ENCODE data around the gene DNAJA3.

The DNAJA3 gene

DNA sequence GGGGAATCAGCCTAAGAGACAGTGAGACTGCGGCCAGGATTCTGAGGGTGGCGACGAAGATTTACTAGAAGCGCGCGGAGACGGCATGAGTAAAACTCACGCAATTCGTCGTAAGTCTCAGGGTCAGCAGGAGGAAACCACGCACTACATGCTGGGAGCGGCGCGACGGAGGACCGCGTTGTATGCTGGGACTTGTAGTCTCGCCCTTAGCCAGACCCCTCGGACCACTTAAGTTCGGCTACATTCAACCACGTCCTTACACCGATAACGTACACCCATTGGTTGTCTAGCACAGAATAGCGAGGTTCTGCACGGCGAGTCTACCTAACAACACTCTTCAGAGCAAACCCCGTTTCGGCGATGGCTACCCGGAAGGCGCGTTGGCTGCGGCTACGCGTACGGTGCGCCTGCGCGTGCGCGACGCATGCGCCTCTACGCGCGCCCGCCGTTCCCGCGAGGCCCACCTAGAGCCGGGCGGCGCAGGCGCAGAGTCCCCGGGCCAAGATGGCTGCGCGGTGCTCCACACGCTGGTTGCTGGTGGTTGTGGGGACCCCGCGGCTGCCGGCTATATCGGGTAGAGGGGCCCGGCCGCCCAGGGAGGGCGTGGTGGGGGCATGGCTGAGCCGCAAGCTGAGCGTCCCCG, at the start of gene DNAJA3:
Gene DNAJA3 (plus strand): TSS at position 491 of the 643 bp plus-strand sequence. CDS start 14 bp downstream, at position 505.
- peak; percentile 85 to 88 for DNase-seq

DNA sequence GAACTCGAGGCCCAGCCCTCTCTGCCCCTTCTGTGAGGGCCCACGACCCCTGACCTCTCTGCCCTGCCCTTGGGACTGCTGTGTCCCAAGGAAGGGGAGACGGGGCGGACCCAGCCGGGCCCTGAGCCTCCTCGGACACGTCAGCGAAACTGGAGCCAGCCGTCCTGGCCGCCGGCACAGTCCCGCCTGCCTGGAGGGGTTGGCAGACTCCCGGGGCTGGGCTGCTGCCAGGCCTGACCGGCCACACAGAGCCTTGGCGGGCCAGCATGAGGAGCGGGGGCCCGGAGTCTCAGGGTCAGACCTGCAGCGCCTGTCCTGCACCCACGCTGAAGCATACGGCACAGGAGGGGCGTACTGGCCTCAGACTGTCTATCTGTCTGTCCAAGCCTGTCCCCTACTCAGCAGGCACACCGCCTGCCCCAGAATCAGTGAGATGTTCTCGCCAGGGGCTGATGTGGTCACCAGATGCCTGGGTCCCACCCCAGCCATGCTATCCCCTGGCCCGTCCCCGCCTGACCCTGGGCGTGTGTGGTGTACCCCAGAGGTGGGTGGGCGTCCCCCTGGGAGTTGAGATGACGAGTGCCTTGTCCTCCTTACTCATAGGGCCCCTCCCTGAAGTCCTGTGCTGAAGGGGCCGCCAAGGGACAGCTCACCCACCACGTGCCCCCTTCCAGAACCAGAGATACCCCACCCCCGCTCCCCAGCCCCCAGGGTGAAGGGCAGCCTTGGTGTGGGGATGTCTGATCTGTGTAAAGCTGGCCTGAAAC, 49.4 kb upstream of the DNAJA3 start:
- DNase-seq, result no peak

GRCh38 chr16:4376893-4377572, 48.6 kb upstream of the DNAJA3 start:
- DNase-seq, result no peak

- no peak for DNase-seq
Measured at GRCh38 chr16:4377573-4378154, 48.0 kb upstream of the DNAJA3 start.

GRCh38 chr16:4378161-4378666, 47.5 kb upstream of the DNAJA3 start:
- DNase-seq, result no peak

DNA sequence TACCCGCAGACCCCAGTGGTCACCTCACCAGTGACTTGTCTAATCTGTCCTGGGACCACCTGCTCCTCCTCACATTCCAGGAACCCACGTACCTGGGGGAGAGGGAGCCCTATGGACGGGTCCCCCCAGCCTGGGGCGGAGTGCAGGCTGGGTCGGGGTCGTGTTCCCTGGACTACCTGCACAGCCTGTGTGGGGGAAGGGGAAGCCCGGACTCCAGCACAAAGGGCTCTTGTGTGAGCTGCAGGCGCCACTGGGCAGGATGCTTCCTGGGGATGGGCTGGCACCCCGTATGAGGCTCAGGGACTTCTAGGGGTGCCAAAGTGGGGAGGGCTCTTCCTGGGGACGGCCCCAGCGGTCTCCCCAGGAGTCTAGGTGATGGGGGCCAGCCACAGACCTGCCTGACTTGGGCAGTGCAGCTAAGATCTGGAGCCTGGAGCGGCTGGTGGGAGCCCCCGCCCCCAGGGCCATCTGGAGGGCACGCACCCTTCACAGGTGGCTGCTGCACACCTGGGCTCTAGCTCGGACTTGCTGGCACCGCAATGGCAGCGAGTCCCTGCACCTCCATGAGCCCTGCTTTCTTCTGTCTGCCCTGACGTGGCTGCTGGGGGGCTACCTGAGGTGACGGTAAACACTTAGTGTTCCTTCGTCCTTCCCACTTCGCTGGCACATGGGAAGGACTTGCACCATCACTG, 46.5 kb upstream of the DNAJA3 start:
- no peak for DNase-seq

- DNase-seq, result no peak
Measured at GRCh38 chr16:4380119-4381063, 45.3 kb upstream of the DNAJA3 start.

GRCh38 chr16:4381072-4381934, 44.4 kb upstream of the DNAJA3 start:
- DNase-seq, result no peak

DNA sequence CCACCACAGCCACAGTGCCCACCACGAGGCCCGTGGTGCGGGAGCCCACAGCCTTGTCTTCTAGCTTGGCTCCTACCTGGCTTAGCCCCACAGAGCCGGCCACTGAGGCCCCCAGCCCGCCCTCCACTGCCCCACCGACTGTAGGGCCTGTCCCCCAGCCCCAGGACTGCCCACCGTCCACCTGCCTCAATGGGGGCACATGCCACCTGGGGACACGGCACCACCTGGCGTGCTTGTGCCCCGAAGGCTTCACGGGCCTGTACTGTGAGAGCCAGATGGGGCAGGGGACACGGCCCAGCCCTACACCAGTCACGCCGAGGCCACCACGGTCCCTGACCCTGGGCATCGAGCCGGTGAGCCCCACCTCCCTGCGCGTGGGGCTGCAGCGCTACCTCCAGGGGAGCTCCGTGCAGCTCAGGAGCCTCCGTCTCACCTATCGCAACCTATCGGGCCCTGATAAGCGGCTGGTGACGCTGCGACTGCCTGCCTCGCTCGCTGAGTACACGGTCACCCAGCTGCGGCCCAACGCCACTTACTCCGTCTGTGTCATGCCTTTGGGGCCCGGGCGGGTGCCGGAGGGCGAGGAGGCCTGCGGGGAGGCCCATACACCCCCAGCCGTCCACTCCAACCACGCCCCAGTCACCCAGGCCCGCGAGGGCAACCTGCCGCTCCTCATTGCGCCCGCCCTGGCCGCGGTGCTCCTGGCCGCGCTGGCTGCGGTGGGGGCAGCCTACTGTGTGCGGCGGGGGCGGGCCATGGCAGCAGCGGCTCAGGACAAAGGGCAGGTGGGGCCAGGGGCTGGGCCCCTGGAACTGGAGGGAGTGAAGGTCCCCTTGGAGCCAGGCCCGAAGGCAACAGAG, 43.5 kb upstream of the DNAJA3 start:
- DNase-seq, result no peak

GRCh38 chr16:4382795-4383357, 42.8 kb upstream of the DNAJA3 start:
- no peak for DNase-seq

- no peak for DNase-seq
Measured at GRCh38 chr16:4383591-4384444, 41.9 kb upstream of the DNAJA3 start.

DNA sequence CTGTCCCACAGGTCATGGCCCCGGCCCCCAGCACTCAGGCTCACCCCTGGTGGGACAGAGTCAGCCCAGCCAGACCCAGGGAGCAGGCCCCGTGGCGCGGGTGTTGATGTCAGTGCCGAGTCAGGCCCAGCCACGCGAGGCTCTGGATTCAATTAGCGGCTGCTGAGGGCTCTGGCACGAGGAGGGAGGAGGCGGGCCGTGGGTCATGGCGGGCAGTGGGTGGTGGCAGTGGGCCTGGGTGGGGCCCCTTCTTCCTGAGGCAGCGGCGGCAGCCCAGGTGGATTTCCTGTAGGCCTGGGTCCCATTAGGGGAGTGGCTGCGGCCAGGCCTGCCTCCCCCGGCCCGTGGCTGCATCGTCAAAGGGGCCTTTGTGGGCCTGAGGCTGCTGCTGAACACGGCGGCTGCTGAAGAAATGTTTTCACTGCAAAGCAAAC, 41.1 kb upstream of the DNAJA3 start:
- DNase-seq, result no peak

- DNase-seq, result no peak
Measured at GRCh38 chr16:4385066-4385788, 40.4 kb upstream of the DNAJA3 start.

GRCh38 chr16:4385789-4386450, 39.7 kb upstream of the DNAJA3 start:
- no peak for DNase-seq

DNA sequence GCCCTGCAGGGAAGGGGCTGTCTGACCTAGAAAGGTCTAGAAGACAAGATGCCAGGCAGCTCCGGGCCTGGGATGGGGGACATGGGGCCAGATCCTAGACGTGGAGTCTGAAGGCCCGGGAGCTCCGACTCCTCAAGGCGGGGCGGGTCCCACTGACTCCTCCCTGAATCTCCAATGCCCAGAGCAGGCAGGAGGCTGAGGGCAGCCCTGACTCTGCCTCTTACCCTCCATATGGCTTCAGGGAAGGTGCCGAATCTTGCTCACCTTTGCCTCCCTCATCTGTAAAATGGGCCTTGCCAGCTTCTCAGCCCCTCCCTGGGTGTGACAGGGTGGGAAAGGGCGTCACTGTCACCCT, 39.2 kb upstream of the DNAJA3 start:
- no peak for DNase-seq

DNA sequence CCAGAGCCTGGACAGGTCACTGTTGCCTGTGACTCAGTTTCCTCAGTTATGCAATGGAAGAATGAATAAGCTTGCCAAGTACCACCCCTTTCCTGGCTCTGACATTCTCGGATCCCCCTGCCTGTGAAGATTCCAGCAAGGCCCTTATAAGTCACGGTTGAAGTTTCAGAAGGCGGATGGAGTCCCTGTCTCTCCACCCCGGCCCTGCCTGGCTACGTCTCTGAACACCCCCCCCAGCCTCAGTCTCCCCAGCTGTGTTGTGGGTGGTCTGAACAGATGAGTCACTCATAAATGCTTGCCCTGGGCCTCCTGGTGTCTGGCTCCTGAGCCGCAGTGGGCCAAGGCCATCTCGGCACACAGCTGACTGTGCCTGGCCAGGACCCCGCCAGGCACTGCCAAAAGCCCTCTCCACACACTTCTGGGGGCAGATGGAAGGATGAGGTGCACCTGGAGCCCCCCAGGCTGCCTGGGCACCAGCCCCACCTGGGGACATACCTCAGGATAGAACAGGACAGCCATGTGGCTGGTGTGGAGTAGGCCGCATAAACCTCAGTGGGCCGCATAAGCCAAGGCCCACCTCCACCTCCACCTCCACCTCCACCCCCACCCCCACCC, 38.6 kb upstream of the DNAJA3 start:
- DNase-seq, result no peak

Data from AML-193 (cell line).